Measurements from ENCODE around the gene CSMD2. TPM values are rescaled to one million over a fixed set of nuclear protein-coding genes. Genes with fewer than 3 reads are reported as not detected.

Gene CSMD2
- total RNA-seq, 1 experiment from 2014 or later, result 2.8 TPM

DNA sequence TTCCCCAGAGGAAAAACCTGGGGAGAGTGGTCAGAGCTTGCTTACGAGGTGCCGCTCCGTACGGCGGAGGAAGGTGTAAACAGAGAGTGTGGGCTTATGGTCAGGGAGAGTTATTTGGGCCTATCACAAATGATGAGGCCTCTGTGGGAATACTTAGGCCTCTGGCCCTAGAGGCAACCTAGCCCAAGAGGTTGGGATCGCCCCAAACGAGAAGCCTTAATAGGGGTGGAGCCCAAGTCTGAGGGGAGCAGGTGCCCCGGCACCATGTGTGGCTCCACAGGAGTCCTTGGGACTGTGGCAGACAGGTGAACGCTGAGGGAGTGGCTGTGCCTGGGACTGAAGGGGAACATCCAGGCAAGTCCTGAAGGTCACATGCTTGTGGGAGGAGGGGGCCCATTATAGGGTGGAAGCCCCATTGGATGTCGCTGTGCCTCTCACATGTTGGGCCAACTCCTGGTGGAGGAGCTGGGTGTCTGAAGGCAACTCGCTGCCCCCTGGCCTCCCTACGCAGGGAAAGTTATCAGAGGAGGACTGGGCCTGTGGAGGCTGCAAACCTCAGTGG lies 557.5 kb downstream of the CSMD2 start:
- TF ChIP-seq, protein P1, sequence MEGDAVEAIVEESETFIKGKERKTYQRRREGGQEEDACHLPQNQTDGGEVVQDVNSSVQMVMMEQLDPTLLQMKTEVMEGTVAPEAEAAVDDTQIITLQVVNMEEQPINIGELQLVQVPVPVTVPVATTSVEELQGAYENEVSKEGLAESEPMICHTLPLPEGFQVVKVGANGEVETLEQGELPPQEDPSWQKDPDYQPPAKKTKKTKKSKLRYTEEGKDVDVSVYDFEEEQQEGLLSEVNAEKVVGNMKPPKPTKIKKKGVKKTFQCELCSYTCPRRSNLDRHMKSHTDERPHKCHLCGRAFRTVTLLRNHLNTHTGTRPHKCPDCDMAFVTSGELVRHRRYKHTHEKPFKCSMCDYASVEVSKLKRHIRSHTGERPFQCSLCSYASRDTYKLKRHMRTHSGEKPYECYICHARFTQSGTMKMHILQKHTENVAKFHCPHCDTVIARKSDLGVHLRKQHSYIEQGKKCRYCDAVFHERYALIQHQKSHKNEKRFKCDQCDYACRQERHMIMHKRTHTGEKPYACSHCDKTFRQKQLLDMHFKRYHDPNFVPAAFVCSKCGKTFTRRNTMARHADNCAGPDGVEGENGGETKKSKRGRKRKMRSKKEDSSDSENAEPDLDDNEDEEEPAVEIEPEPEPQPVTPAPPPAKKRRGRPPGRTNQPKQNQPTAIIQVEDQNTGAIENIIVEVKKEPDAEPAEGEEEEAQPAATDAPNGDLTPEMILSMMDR (conservative IDR thresholded peaks at IDR 0.05; ENCODE audit: low read depth, low read length), result no peak
- TF ChIP-seq EZH2 (IDR thresholded peaks at IDR 0.05; ENCODE audit: borderline replicate concordance, low read depth, low read length, poor library complexity, severe bottlenecking), result no peak
- intact Hi-C loops (cut with micrococcal nuclease; ENCODE audit: unreplicated experiment), result no loop called here
- Histone ChIP-seq H3K27me3 (replicated peaks; ENCODE audit: insufficient read depth, low read depth, low read length, poor library complexity) (no peaks in the 10 kb centered on the region), H3K36me3 (ENCODE audit: insufficient read depth, low read length, poor library complexity, severe bottlenecking) (no peaks in the 10 kb centered on the region), H3K9me3 (ENCODE audit: low read depth, low read length, poor library complexity, severe bottlenecking) (no peaks in the 10 kb centered on the region), H3K27ac (ENCODE audit: low read depth, low read length, poor library complexity, severe bottlenecking) (no peak overlapping the region), H3K4me1 (ENCODE audit: insufficient read depth, low read length, poor library complexity, severe bottlenecking) (no peaks in the 10 kb centered on the region), H3K4me3 (ENCODE audit: low read depth, low read length, poor library complexity, severe bottlenecking) (no peak overlapping the region)
- BruUV-seq (replicated peaks), result no TSS peak
- ChIA-PET POLR2A (ENCODE audit: low non-redundant PET) (no interaction called here), CTCF (no interaction called here)
- no peak for DNase-seq (ENCODE audit: low spot score)

DNA sequence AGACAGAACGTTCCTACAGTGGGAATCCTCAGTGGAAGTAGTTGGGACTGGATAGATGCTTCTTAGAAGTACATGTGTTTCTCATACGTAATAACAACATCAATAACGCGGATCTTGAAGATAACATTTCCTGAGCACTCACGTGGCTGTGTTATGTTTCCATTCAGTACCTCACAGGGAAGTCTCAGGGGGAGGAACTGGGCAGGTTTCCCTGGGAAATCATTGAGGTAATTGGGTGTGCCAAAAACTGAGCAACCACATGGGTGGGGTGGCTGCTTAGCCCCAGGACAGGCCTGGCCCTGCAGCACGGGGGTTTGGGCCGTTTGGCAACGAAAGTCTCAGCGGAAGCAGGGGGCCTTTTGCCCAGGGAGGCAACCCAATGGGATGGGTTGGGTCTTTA lies 558.8 kb downstream of the CSMD2 start:
- ChIA-PET POLR2A (ENCODE audit: low non-redundant PET) (no interaction called here), CTCF (no interaction called here)
- intact Hi-C loops (cut with micrococcal nuclease; ENCODE audit: unreplicated experiment), result no loop called here
- Histone ChIP-seq H3K27ac (ENCODE audit: low read depth, low read length, poor library complexity, severe bottlenecking) (no peak overlapping the region), H3K9me3 (ENCODE audit: low read depth, low read length, poor library complexity, severe bottlenecking) (no peaks in the 10 kb centered on the region), H3K4me1 (ENCODE audit: insufficient read depth, low read length, poor library complexity, severe bottlenecking) (no peaks in the 10 kb centered on the region), H3K4me3 (ENCODE audit: low read depth, low read length, poor library complexity, severe bottlenecking) (no peak overlapping the region), H3K27me3 (replicated peaks; ENCODE audit: insufficient read depth, low read depth, low read length, poor library complexity) (no peaks in the 10 kb centered on the region), H3K36me3 (ENCODE audit: insufficient read depth, low read length, poor library complexity, severe bottlenecking) (no peaks in the 10 kb centered on the region)
- TF ChIP-seq EZH2 (IDR thresholded peaks at IDR 0.05; ENCODE audit: borderline replicate concordance, low read depth, low read length, poor library complexity, severe bottlenecking), result no peak
- TF ChIP-seq, protein P1 (conservative IDR thresholded peaks at IDR 0.05; ENCODE audit: low read depth, low read length), result no peak
- DNase-seq (ENCODE audit: low spot score), result no peak
- no TSS peak for BruUV-seq (replicated peaks)

DNA sequence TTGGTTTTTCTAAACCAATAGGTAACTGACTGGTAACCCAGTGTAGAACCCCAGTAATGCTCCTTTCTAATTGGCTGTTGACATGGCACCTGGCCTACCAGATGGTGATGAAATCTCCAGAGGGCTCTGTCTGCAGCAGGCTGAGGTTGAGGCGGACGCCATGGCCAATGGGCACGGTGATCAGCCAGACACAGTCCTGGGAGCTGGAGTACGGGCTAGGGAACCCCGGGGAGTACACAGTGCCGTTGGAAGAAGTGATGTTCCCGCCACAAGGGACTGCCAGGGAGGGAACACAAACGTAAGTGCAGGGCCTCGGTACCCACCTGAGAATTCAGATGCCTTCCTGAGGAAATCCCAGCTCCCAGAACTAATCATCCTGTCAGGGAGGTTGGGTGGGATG lies 562.8 kb downstream of the CSMD2 start:
- ChIA-PET POLR2A (ENCODE audit: low non-redundant PET) (no interaction called here), CTCF (no interaction called here)
- no peaks in the 10 kb centered on the region for H3K4me1 ChIP-seq (ENCODE audit: insufficient read depth, low read length, poor library complexity, severe bottlenecking)
- H3K27ac ChIP-seq (ENCODE audit: low read depth, low read length, poor library complexity, severe bottlenecking), result no peak overlapping the region
- no peaks in the 10 kb centered on the region for H3K9me3 ChIP-seq (ENCODE audit: low read depth, low read length, poor library complexity, severe bottlenecking)
- DNase-seq (ENCODE audit: low spot score), result no peak
- TF ChIP-seq EZH2 (IDR thresholded peaks at IDR 0.05; ENCODE audit: borderline replicate concordance, low read depth, low read length, poor library complexity, severe bottlenecking), result no peak
- TF ChIP-seq, protein P1 (conservative IDR thresholded peaks at IDR 0.05; ENCODE audit: low read depth, low read length), result no peak
- BruUV-seq (replicated peaks), result no TSS peak
- H3K36me3 ChIP-seq (ENCODE audit: insufficient read depth, low read length, poor library complexity, severe bottlenecking), result no peaks in the 10 kb centered on the region
- intact Hi-C loops (cut with micrococcal nuclease; ENCODE audit: unreplicated experiment), result no loop called here
- peaks cover 3% of the 10 kb centered on the region for H3K27me3 ChIP-seq (replicated peaks; ENCODE audit: insufficient read depth, low read depth, low read length, poor library complexity)
- H3K4me3 ChIP-seq (ENCODE audit: low read depth, low read length, poor library complexity, severe bottlenecking), result no peak overlapping the region
